Measurements from ENCODE around the gene MLLT3. TPM values are rescaled to one million over a fixed set of nuclear protein-coding genes. Genes with fewer than 3 reads are reported as not detected.

Gene MLLT3
- total RNA-seq, 1 donor from 2014 or later: 13.3 TPM

- DNase-seq (ENCODE audit: low spot score): no peak
- intact Hi-C loops (cut with DNase I): no loop called here
These were observed 175.0 kb downstream of the MLLT3 start for GRCh38 chr9:20447291-20447690.

- intact Hi-C loops (cut with DNase I): no loop called here
- DNase-seq (ENCODE audit: low spot score): no peak
These were observed 176.1 kb downstream of the MLLT3 start for GRCh38 chr9:20446248-20446647.

GRCh38 chr9:20442461-20443319, 179.6 kb downstream of the MLLT3 start:
- intact Hi-C loops (cut with DNase I): no loop called here
- no peak for DNase-seq (ENCODE audit: low spot score)

DNA sequence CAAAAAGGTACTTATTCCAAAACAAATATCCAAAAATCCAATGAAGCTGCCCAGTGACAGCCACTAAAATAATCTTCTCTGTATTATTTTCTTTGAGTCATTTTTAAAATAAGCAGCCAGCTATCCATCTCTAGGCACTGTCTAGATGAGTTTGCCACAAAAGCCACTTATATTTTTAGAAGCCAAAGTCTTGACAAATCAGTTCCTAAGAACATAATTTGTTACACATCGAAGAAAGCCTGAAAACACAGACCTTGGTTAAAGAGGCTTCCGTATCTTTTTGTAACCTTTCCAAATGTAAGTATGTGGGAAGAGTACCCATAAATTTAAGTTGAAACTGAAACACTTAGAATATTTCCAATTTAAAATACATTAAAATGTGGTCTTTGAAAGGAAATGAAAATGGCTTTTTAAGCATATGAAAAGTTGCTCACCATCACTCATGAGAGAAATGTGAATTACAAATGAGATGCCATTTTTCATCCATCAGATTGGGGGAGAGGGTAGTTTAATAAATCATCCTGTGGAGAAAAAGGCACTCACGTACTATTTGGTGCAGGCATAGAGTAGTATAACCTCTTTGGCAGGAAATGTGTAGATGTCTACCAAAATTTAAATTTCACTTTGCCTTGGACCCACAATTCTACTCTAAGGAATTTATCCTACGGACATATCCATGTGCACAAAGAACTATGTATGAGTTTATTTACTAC, 180.4 kb downstream of the MLLT3 start:
- intact Hi-C loops (cut with DNase I): no loop called here
- DNase-seq (ENCODE audit: low spot score): no peak

DNA sequence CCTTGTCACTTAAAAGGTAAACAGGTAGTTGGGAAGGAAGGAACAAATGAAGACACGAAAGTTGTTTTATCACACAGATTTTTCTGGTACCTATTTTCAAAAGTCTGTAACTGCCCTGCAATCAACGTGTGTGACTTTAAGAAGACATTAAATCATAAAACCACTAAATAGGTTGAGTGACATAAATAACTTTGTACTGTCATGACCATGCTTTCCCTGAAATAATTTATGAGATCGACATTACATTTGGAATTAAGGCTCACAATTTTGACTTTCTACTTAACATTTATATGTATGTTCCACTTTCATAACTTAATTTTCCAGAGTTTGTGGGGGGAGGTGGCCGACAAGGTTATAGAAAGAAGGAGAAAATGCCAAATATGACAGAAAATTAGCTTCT, 181.1 kb downstream of the MLLT3 start:
- intact Hi-C loops (cut with DNase I): no loop called here
- no peak for DNase-seq (ENCODE audit: low spot score)

DNA sequence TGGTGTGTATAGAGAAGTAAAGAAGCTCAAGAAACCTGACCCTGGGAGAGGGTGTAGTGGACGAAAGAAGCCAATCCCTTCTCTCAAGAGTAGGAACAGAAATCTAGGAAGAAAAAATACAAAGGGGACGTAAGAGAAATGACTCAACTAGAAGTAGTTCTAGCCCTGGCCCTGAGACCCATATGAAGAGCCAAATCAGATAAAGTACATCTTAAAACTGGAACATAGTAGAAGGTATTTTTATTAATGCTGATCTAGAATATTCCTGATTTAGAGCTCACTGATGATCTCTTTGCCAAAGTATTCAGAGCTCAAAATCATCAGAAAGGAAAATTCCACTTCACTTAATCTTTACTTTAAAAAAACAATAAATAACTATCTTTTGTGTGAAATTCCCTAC, 184.8 kb downstream of the MLLT3 start:
- intact Hi-C loops (cut with DNase I): loop anchor here (10.0 kb wide), 1 partner anchor 117 kb away; no protein-coding TSS in a partner anchor
- no peak for DNase-seq (ENCODE audit: low spot score)

DNA sequence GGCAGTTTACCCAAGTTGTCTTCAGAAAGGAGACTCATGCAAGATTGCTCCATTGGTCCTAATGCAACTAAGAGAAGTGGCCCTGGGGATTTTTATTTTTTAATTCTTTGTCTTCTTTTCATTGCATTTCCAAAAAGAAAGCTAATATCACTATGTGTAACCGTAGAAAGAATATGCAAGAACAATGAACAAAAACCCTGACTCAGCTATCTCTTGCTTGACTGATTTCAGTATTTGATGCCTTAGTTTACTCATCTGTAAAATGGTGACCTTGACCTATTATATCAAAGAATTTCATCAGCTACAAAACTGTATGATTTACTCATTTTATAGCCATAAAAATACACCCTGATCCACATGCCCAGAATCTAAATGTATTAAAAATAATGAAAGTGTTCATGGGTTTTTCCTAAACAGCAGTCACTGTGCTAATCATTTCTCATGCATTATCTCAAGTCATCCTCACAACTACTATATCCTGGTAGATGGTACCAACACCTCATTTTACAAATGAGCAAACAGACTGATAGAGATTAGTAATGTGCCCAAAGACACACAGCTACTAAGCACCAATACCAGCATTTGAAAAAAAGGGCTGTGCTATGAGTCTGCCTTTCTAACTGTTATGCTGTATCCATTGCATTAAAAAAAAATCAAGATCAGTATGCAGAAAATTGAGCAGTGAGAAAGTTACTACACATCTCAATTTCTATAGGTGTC, 185.7 kb downstream of the MLLT3 start:
- DNase-seq (ENCODE audit: low spot score): no peak
- intact Hi-C loops (cut with DNase I): loop anchor here (10.0 kb wide), 1 partner anchor 118 kb away; no protein-coding TSS in a partner anchor

DNA sequence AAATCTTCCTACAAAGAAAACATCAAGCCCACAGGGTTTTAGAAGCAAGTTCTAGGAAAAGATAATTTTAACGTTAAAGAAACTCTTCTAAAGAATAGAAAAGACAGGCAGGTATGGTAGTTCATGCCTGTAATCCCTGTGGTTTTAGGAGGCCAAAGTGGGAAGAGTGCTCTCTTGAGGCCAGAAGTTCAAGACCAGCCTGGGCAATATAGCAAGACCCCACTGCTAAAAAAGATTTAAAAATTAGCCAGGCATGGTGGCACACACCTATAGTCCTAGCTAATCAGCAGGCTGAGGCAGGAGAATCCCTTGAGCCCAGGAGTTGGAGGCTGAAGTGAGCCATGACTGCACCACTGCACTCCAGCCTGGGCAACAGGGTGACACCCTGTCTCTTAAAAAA, 193.3 kb downstream of the MLLT3 start:
- DNase-seq (ENCODE audit: low spot score): no peak
- intact Hi-C loops (cut with DNase I): no loop called here

- DNase-seq (ENCODE audit: low spot score): no peak
- intact Hi-C loops (cut with DNase I): no loop called here
These were observed 194.9 kb downstream of the MLLT3 start for GRCh38 chr9:20427359-20427758.

- intact Hi-C loops (cut with DNase I): no loop called here
- DNase-seq (ENCODE audit: low spot score): no peak
These were observed 196.3 kb downstream of the MLLT3 start for GRCh38 chr9:20426019-20426418.

- intact Hi-C loops (cut with DNase I): no loop called here
These were observed 202.8 kb downstream of the MLLT3 start for GRCh38 chr9:20419533-20419932.

DNA sequence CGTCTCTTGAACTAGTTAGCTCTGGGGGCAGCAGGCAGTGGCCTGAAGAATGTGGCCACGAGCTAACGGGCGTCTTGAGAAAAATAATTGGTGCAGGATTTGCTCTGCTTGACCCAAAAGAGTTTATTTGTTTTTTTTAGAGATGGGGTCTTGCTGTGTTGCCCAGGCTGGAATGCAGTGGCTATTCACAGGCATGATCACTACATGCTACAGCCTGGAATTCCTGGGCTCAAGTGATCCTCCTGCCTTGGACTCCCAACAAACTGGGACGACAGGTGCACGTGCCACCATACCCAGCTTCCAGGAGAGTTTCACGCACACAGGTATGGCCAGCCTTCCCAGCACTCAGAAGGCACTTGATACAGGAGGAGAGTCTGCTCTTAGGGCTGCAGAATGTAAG, 203.8 kb downstream of the MLLT3 start:
- intact Hi-C loops (cut with DNase I): no loop called here

More at GRCh38 chr9:20419533-20419932, 202.8 kb downstream of the MLLT3 start:
- no peak for DNase-seq (ENCODE audit: low spot score)

DNA sequence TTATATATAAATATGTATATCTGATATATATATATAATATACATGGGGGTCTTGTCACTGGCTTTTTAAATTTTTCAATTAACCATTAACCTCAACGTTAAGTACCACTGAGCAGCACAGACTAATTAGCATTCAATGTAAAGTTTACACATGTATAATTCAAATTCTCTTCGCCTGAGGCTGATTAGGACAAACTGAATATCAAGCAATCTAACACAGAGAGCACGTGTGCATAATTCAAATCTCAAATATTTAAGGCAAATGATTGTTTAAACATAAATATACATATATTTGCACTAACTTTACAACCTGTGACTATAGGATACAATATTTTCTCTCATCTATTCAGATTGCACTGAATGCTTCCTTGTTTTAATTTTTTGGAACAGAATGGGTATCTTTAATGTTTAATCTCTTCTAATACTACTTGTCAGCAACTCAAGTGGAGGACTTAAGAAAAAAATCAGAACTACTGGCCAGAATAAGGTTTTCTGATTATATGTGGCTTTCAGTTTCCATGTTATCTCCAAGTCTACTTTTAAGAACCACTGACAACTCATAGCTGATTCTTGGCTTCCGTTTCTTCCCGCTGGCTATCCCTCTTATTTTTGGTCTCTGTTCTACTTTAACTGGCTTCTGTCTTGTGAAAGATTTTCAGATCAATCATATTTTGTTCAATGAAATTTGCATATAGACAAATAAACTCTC, 204.8 kb downstream of the MLLT3 start:
- DNase-seq (ENCODE audit: low spot score): no peak
- intact Hi-C loops (cut with DNase I): no loop called here

More for the DNA sequence above, 203.8 kb downstream of the MLLT3 start:
- no peak for DNase-seq (ENCODE audit: low spot score)

DNA sequence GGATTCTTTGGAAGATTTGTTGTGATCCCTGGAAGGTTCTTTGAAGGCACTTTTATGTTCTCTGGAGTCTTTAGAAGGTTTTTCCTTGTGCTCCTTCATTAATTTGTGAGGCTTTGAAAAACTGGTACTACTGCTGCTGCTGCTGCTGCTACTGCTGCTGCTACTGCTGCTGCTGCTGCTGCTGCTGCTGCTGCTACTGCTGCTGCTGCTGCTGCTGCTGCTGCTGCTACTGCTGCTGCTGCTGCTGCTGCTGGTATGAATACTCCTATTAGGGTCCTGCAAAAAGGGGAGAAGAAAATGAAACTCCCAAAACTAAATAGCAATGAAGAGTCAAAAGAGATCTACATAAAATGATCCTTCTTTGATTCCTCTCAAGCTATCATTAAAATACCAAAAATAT, 208.1 kb downstream of the MLLT3 start:
- no peak for DNase-seq (ENCODE audit: low spot score)
- intact Hi-C loops (cut with DNase I): no loop called here

DNA sequence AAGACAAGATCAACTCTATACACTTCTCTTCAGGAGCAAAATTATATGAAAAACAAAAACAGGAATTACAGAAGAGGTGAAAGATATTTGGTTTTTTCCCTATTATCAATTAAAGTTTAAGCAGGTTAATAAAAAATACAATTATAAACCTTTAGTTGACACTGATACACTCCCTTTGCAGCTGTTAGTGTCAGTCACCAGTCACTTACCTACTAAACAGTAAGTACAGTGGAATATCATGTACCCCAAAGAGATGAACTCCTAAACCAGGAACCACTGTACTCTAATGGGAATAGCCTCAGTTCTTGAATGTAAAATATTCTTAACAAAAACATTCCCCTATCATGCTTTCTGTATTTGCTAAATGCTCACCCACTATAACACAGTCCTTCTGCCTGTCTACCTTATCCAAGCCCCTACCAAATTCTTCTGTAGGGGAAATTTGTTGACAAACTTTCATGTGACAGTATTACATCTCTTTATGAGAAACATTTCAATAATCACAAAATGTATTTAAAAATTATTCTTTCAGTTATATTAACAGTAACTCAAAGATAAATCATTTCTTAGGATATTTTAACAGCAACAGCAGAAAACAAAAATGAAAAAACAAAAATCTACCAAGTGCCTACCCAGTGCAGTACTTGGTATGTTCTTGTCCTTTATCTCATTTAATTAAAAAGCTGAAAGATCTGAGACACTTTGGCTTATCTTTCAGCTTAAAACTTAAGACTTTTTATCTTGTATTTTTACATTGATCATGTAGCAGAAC, 212.8 kb downstream of the MLLT3 start:
- DNase-seq (ENCODE audit: low spot score): no peak
- intact Hi-C loops (cut with DNase I): no loop called here

GRCh38 chr9:20408513-20408912, 213.8 kb downstream of the MLLT3 start:
- no peak for DNase-seq (ENCODE audit: low spot score)
- intact Hi-C loops (cut with DNase I): no loop called here

DNA sequence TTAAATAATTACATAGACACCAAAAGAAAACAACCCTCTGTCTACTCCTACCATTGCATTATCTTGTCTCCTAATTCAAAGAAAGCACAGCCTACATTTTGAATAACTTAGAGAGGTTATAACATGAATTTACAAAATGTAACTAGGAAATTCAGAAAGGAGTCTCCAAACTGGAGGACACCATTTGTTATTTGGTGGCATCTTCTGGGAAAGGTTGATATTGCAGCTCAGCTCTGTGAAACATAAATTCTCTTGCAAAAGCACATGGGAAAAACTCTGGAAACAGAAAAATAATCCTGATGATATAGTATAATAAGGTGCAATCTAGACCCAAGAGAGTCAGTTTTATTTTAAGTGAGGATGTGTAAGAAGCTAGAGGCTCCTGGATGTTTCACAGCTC, 215.3 kb downstream of the MLLT3 start:
- no peak for DNase-seq (ENCODE audit: low spot score)
- intact Hi-C loops (cut with DNase I): no loop called here

- intact Hi-C loops (cut with DNase I): no loop called here
- DNase-seq (ENCODE audit: low spot score): no peak
These were observed 216.0 kb downstream of the MLLT3 start for GRCh38 chr9:20406344-20406743.

GRCh38 chr9:20405616-20406015, 216.7 kb downstream of the MLLT3 start:
- intact Hi-C loops (cut with DNase I): no loop called here
- DNase-seq (ENCODE audit: low spot score): no peak
